HG03457 (cell line): ENCODE measurements around the gene ARPP19.
A peak's percentile ranks its signal among the peaks of the same experiment; 100 is the strongest.
"Not testable (repeated sequence)": the region's sequence is repeated elsewhere in the genome, so short reads cannot be mapped to it uniquely, and the experiment has no call there.

ENCODE experiments used
- ATAC-seq: cut with Tn5 transposase; IDR thresholded peaks from one replicate; pipeline ENCODE4 v1.9.1; 2021; ENCODE audit warnings: moderate number of reproducible peaks; ENCODE audit not compliant: unreplicated experiment

The ARPP19 gene

GRCh38 chr15:52515343-52515742 lies 53.5 kb downstream of the ARPP19 start:
- no peak for ATAC-seq

- ATAC-seq = no peak
Observed at GRCh38 chr15:52514482-52514881, 54.3 kb downstream of the ARPP19 start.

- not testable (repeated sequence) for ATAC-seq
Observed at GRCh38 chr15:52512869-52513268, 56.0 kb downstream of the ARPP19 start.

GRCh38 chr15:52511084-52511483 lies 57.7 kb downstream of the ARPP19 start:
- ATAC-seq = no peak

GRCh38 chr15:52509500-52510245 lies 59.2 kb downstream of the ARPP19 start:
- no peak for ATAC-seq

- ATAC-seq = no peak
Observed at GRCh38 chr15:52506549-52506948, 62.3 kb downstream of the ARPP19 start.

GRCh38 chr15:52505151-52505550 lies 63.7 kb downstream of the ARPP19 start:
- ATAC-seq = no peak

- peak; percentile 77 for ATAC-seq
Observed at GRCh38 chr15:52503788-52504496, 64.9 kb downstream of the ARPP19 start.

GRCh38 chr15:52502608-52503007 lies 66.2 kb downstream of the ARPP19 start:
- ATAC-seq = no peak

- ATAC-seq = no peak
Observed at GRCh38 chr15:52499506-52499905, 69.3 kb downstream of the ARPP19 start.

GRCh38 chr15:52498706-52499105 lies 70.1 kb downstream of the ARPP19 start:
- ATAC-seq = no peak
